ENCODE results near the gene TSPO. TPM values are rescaled to one million over a fixed set of nuclear protein-coding genes. Genes with fewer than 3 reads are reported as not detected.

TSPO gene
- total and polyA plus RNA-seq, 2 experiments from 2014 or later: 34.6 to 44.7 TPM

GRCh38 chr22:43154887-43155536, 3.7 kb downstream of the TSPO start:
- H4K20me1 ChIP-seq (replicated peaks; ENCODE audit: insufficient read depth): no peaks in the 10 kb centered on the region
- no peaks in the 10 kb centered on the region for H3K79me2 ChIP-seq (replicated peaks; ENCODE audit: insufficient read depth)
- ATAC-seq (no peak), DNase-seq (ENCODE audit: low spot score) (no peak)
- Mint-ChIP-seq H3K36me3 (ENCODE audit: low read depth) (no peaks in the 10 kb centered on the region), H3K27me3 (ENCODE audit: insufficient read depth, low read depth, poor library complexity) (peaks cover 27% of the 10 kb centered on the region), H3K4me3 (no peak overlapping the region), H3K4me1 (peaks cover 6% of the 10 kb centered on the region), H3K27ac (no peak overlapping the region), H3K9me3 (no peaks in the 10 kb centered on the region)
- H3K36me3 ChIP-seq (ENCODE audit: insufficient read depth): no peaks in the 10 kb centered on the region
- peaks cover 17% of the 10 kb centered on the region for H3K27me3 ChIP-seq (ENCODE audit: insufficient read depth)
- no peak overlapping the region for H2AFZ ChIP-seq
- no peaks in the 10 kb centered on the region; the same call in 1 of the 2 replicates for H3F3A ChIP-seq (replicated peaks; ENCODE audit: low read depth)
- no peak overlapping the region for H3K27ac ChIP-seq (ENCODE audit: low read depth)
- no peaks in the 10 kb centered on the region for H3K9me2 ChIP-seq (ENCODE audit: insufficient read depth)
- no peaks in the 10 kb centered on the region for H3K4me1 ChIP-seq (ENCODE audit: insufficient read depth)
- TF ChIP-seq CREB1 (CRISPR knock-in tag; IDR thresholded peaks at IDR 0.05; ENCODE audit: low read depth): no peak
- no peak for TF ChIP-seq EZH2 (IDR thresholded peaks at IDR 0.05; ENCODE audit: low read depth, unreplicated experiment)
- no peak for TF ChIP-seq ZNF462 (CRISPR knock-in tag; IDR thresholded peaks at IDR 0.05)
- no peak for TF ChIP-seq ZNF114 (CRISPR knock-in tag; IDR thresholded peaks at IDR 0.05)
- TF ChIP-seq NANOG (IDR thresholded peaks at IDR 0.05; ENCODE audit: borderline replicate concordance): no peak
- TF ChIP-seq POLR2AphosphoS5 (IDR thresholded peaks at IDR 0.05; ENCODE audit: low read depth): no peak
- TF ChIP-seq ZNF331 (CRISPR knock-in tag; IDR thresholded peaks at IDR 0.05; ENCODE audit: low read depth): no peak
- TF ChIP-seq ETS1 (IDR thresholded peaks at IDR 0.05): no peak
- TF ChIP-seq JUNB (IDR thresholded peaks at IDR 0.05; ENCODE audit: unreplicated experiment): no peak
- no peak for TF ChIP-seq CTCF (conservative IDR thresholded peaks at IDR 0.05; ENCODE audit: low read depth in 2 of 2)
- no peak for TF ChIP-seq REST (IDR thresholded peaks at IDR 0.05; ENCODE audit: unreplicated experiment)
- no peak for TF ChIP-seq STAT1 (IDR thresholded peaks at IDR 0.05; ENCODE audit: unreplicated experiment)
- no peak for TF ChIP-seq EZH2phosphoT487 (IDR thresholded peaks at IDR 0.05; ENCODE audit: unreplicated experiment)
- no peak overlapping the region for H3K4me2 ChIP-seq
- H3K4me3 ChIP-seq: no peak overlapping the region
